ENCODE data around the gene CITED1.

The CITED1 gene

GRCh38 chrX:72269671-72270251 lies 36.0 kb downstream of the CITED1 start:
- no peaks in the 10 kb centered on the region for H3K27me3 ChIP-seq (ENCODE audit: insufficient read depth, low read length)
- H3K79me2 ChIP-seq (ENCODE audit: control insufficient read depth, insufficient read depth, low read length, unreplicated experiment), result peaks cover 21% of the 10 kb centered on the region
- peak overlapping the region; percentile 95 for H3K27ac ChIP-seq (ENCODE audit: low read depth, low read length)
- 0 out of 2 replicates have a peak overlapping the region, but pooled peaks have one; percentile 25 for H3K4me3 ChIP-seq (ENCODE audit: low read depth, low read length)
- H2AFZ ChIP-seq (ENCODE audit: low read length, unreplicated experiment), result no peak overlapping the region
- peaks cover 38% of the 10 kb centered on the region; the same call in 1 of the 2 replicates for H3K36me3 ChIP-seq (ENCODE audit: insufficient read depth, low read length)
- H3K4me1 ChIP-seq (ENCODE audit: control insufficient read depth, insufficient read depth, low read length, unreplicated experiment), result peaks cover 60% of the 10 kb centered on the region

GRCh38 chrX:72268597-72269365 lies 36.9 kb downstream of the CITED1 start:
- Histone ChIP-seq H2AFZ (ENCODE audit: low read length, unreplicated experiment) (no peak overlapping the region), H3K4me1 (ENCODE audit: control insufficient read depth, insufficient read depth, low read length, unreplicated experiment) (peaks cover 50% of the 10 kb centered on the region), H3K4me3 (ENCODE audit: low read depth, low read length) (peak overlapping the region; percentile 25; the same call in 1 of the 2 replicates), H3K36me3 (ENCODE audit: insufficient read depth, low read length) (peaks cover 29% of the 10 kb centered on the region; the same call in 1 of the 2 replicates), H3K79me2 (ENCODE audit: control insufficient read depth, insufficient read depth, low read length, unreplicated experiment) (peaks cover 12% of the 10 kb centered on the region), H3K27ac (ENCODE audit: low read depth, low read length) (peak overlapping the region; percentile 95), H3K27me3 (ENCODE audit: insufficient read depth, low read length) (no peaks in the 10 kb centered on the region)

GRCh38 chrX:72265263-72265662 lies 40.5 kb downstream of the CITED1 start:
- Histone ChIP-seq H3K36me3 (ENCODE audit: insufficient read depth, low read length) (peaks cover 12% of the 10 kb centered on the region; the same call in 1 of the 2 replicates), H3K27me3 (ENCODE audit: insufficient read depth, low read length) (no peaks in the 10 kb centered on the region), H3K27ac (ENCODE audit: low read depth, low read length) (no peak overlapping the region)

GRCh38 chrX:72262077-72262476 lies 43.6 kb downstream of the CITED1 start:
- Histone ChIP-seq H2AFZ (ENCODE audit: low read length, unreplicated experiment) (no peak overlapping the region), H3K4me3 (ENCODE audit: low read depth, low read length) (no peak overlapping the region), H3K4me1 (ENCODE audit: control insufficient read depth, insufficient read depth, low read length, unreplicated experiment) (peaks cover 10% of the 10 kb centered on the region), H3K36me3 (ENCODE audit: insufficient read depth, low read length) (no peaks in the 10 kb centered on the region), H3K79me2 (ENCODE audit: control insufficient read depth, insufficient read depth, low read length, unreplicated experiment) (no peaks in the 10 kb centered on the region), H3K27ac (ENCODE audit: low read depth, low read length) (no peak overlapping the region), H3K27me3 (ENCODE audit: insufficient read depth, low read length) (no peaks in the 10 kb centered on the region)

More at GRCh38 chrX:72265263-72265662, 40.5 kb downstream of the CITED1 start:
- Histone ChIP-seq H3K79me2 (ENCODE audit: control insufficient read depth, insufficient read depth, low read length, unreplicated experiment) (no peaks in the 10 kb centered on the region), H3K4me3 (ENCODE audit: low read depth, low read length) (no peak overlapping the region), H2AFZ (ENCODE audit: low read length, unreplicated experiment) (no peak overlapping the region), H3K4me1 (ENCODE audit: control insufficient read depth, insufficient read depth, low read length, unreplicated experiment) (peaks cover 20% of the 10 kb centered on the region)

- H3K27ac ChIP-seq (ENCODE audit: low read depth, low read length), result no peak overlapping the region
- H3K4me3 ChIP-seq (ENCODE audit: low read depth, low read length), result no peak overlapping the region
- peaks cover 10% of the 10 kb centered on the region for H3K4me1 ChIP-seq (ENCODE audit: control insufficient read depth, insufficient read depth, low read length, unreplicated experiment)
- no peaks in the 10 kb centered on the region for H3K79me2 ChIP-seq (ENCODE audit: control insufficient read depth, insufficient read depth, low read length, unreplicated experiment)
- H2AFZ ChIP-seq (ENCODE audit: low read length, unreplicated experiment), result no peak overlapping the region
- no peaks in the 10 kb centered on the region for H3K36me3 ChIP-seq (ENCODE audit: insufficient read depth, low read length)
- H3K27me3 ChIP-seq (ENCODE audit: insufficient read depth, low read length), result no peaks in the 10 kb centered on the region
These were observed 45.3 kb downstream of the CITED1 start for GRCh38 chrX:72260448-72260847.

- Histone ChIP-seq H2AFZ (ENCODE audit: low read length, unreplicated experiment) (peak overlapping the region; percentile 25), H3K27ac (ENCODE audit: low read depth, low read length) (peak overlapping the region; percentile 45; the same call in 1 of the 2 replicates), H3K27me3 (ENCODE audit: insufficient read depth, low read length) (no peaks in the 10 kb centered on the region), H3K36me3 (ENCODE audit: insufficient read depth, low read length) (no peaks in the 10 kb centered on the region), H3K4me3 (ENCODE audit: low read depth, low read length) (no peak overlapping the region), H3K79me2 (ENCODE audit: control insufficient read depth, insufficient read depth, low read length, unreplicated experiment) (no peaks in the 10 kb centered on the region), H3K4me1 (ENCODE audit: control insufficient read depth, insufficient read depth, low read length, unreplicated experiment) (peaks cover 10% of the 10 kb centered on the region)
These were observed 47.5 kb downstream of the CITED1 start for GRCh38 chrX:72258174-72258573.

GRCh38 chrX:72255864-72256263 lies 49.9 kb downstream of the CITED1 start:
- peaks cover 10% of the 10 kb centered on the region for H3K4me1 ChIP-seq (ENCODE audit: control insufficient read depth, insufficient read depth, low read length, unreplicated experiment)
- H3K4me3 ChIP-seq (ENCODE audit: low read depth, low read length), result no peak overlapping the region
- no peak overlapping the region for H3K27ac ChIP-seq (ENCODE audit: low read depth, low read length)
- no peaks in the 10 kb centered on the region for H3K27me3 ChIP-seq (ENCODE audit: insufficient read depth, low read length)
- no peaks in the 10 kb centered on the region for H3K36me3 ChIP-seq (ENCODE audit: insufficient read depth, low read length)
- H2AFZ ChIP-seq (ENCODE audit: low read length, unreplicated experiment), result no peak overlapping the region
- no peaks in the 10 kb centered on the region for H3K79me2 ChIP-seq (ENCODE audit: control insufficient read depth, insufficient read depth, low read length, unreplicated experiment)

GRCh38 chrX:72255445-72255844 lies 50.3 kb downstream of the CITED1 start:
- Histone ChIP-seq H3K79me2 (ENCODE audit: control insufficient read depth, insufficient read depth, low read length, unreplicated experiment) (no peaks in the 10 kb centered on the region), H3K4me3 (ENCODE audit: low read depth, low read length) (no peak overlapping the region), H3K36me3 (ENCODE audit: insufficient read depth, low read length) (no peaks in the 10 kb centered on the region), H3K27me3 (ENCODE audit: insufficient read depth, low read length) (no peaks in the 10 kb centered on the region), H3K27ac (ENCODE audit: low read depth, low read length) (no peak overlapping the region), H2AFZ (ENCODE audit: low read length, unreplicated experiment) (no peak overlapping the region), H3K4me1 (ENCODE audit: control insufficient read depth, insufficient read depth, low read length, unreplicated experiment) (peaks cover 10% of the 10 kb centered on the region)

GRCh38 chrX:72254816-72255215 lies 50.9 kb downstream of the CITED1 start:
- H3K4me3 ChIP-seq (ENCODE audit: low read depth, low read length), result no peak overlapping the region
- no peaks in the 10 kb centered on the region for H3K27me3 ChIP-seq (ENCODE audit: insufficient read depth, low read length)
- H3K27ac ChIP-seq (ENCODE audit: low read depth, low read length), result no peak overlapping the region
- no peaks in the 10 kb centered on the region for H3K36me3 ChIP-seq (ENCODE audit: insufficient read depth, low read length)
- H2AFZ ChIP-seq (ENCODE audit: low read length, unreplicated experiment), result no peak overlapping the region
- peaks cover 10% of the 10 kb centered on the region for H3K4me1 ChIP-seq (ENCODE audit: control insufficient read depth, insufficient read depth, low read length, unreplicated experiment)
- H3K79me2 ChIP-seq (ENCODE audit: control insufficient read depth, insufficient read depth, low read length, unreplicated experiment), result no peaks in the 10 kb centered on the region

GRCh38 chrX:72253686-72254085 lies 52.0 kb downstream of the CITED1 start:
- H3K27ac ChIP-seq (ENCODE audit: low read depth, low read length), result no peak overlapping the region
- H3K36me3 ChIP-seq (ENCODE audit: insufficient read depth, low read length), result no peaks in the 10 kb centered on the region
- no peaks in the 10 kb centered on the region for H3K27me3 ChIP-seq (ENCODE audit: insufficient read depth, low read length)
- no peak overlapping the region for H2AFZ ChIP-seq (ENCODE audit: low read length, unreplicated experiment)
- peaks cover 10% of the 10 kb centered on the region for H3K4me1 ChIP-seq (ENCODE audit: control insufficient read depth, insufficient read depth, low read length, unreplicated experiment)
- no peak overlapping the region for H3K4me3 ChIP-seq (ENCODE audit: low read depth, low read length)
- H3K79me2 ChIP-seq (ENCODE audit: control insufficient read depth, insufficient read depth, low read length, unreplicated experiment), result no peaks in the 10 kb centered on the region

All from ACC112 (cell line).